HepG2 (cell line): ENCODE results near the gene PLSCR1. TPM values are rescaled to one million over a fixed set of nuclear protein-coding genes. Genes with fewer than 3 reads are reported as not detected.

Source experiments
- CAMTA2 ChIP-seq: sonication (generic); formaldehyde crosslinking; IDR thresholded peaks from 2 replicates; pipeline ENCODE4 v1.4.0; 2020; ENCODE audit warnings: mild to moderate bottlenecking, missing genetic modification reagents, borderline replicate concordance
- FOXO1 ChIP-seq: sonication (generic); formaldehyde crosslinking; IDR thresholded peaks from 2 replicates; pipeline ENCODE4 v1.4.0; 2020; ENCODE audit warnings: missing genetic modification reagents
- MYNN ChIP-seq: sonication (generic); formaldehyde crosslinking; IDR thresholded peaks from 2 replicates; pipeline ENCODE4 v1.4.0; 2020; ENCODE audit warnings: mild to moderate bottlenecking, low read depth, missing genetic modification reagents
- ZBTB1 ChIP-seq: sonication (generic); formaldehyde crosslinking; IDR thresholded peaks from 2 replicates; pipeline ENCODE4 v1.4.0; 2020; ENCODE audit warnings: missing genetic modification reagents, borderline replicate concordance
- ZFP37 ChIP-seq: sonication (generic); formaldehyde crosslinking; IDR thresholded peaks from 2 replicates; pipeline ENCODE4 v1.4.0; 2020; ENCODE audit warnings: missing genetic modification reagents, borderline replicate concordance
- ZFP41 ChIP-seq: sonication (generic); formaldehyde crosslinking; IDR thresholded peaks from 2 replicates; pipeline ENCODE4 v1.4.0; 2020; ENCODE audit warnings: mild to moderate bottlenecking, missing genetic modification reagents, borderline replicate concordance
- ZIK1 ChIP-seq: sonication (generic); formaldehyde crosslinking; IDR thresholded peaks from 2 replicates; pipeline ENCODE4 v1.5.0; 2020; ENCODE audit warnings: mild to moderate bottlenecking, low read depth, missing genetic modification reagents, borderline replicate concordance
- ZNF101 ChIP-seq: sonication (generic); formaldehyde crosslinking; IDR thresholded peaks from 2 replicates; pipeline ENCODE4 v1.4.0; 2020; ENCODE audit warnings: mild to moderate bottlenecking, low read depth, missing genetic modification reagents, borderline replicate concordance
- ZNF329 ChIP-seq: sonication (generic); formaldehyde crosslinking; IDR thresholded peaks from 2 replicates; pipeline ENCODE4 v1.9.0; 2021; ENCODE audit warnings: low read depth, mild to moderate bottlenecking, missing genetic modification reagents
- ZNF567 ChIP-seq: sonication (generic); formaldehyde crosslinking; IDR thresholded peaks from 2 replicates; pipeline ENCODE4 v1.8.1; 2023; ENCODE audit warnings: mild to moderate bottlenecking, missing genetic modification reagents, borderline replicate concordance
- ZNF768 ChIP-seq: sonication (generic); formaldehyde crosslinking; IDR thresholded peaks from 2 replicates; pipeline ENCODE4 v1.4.0; 2020; ENCODE audit warnings: missing genetic modification reagents
- polyA plus RNA-seq, 8 experiments: library from polyadenylated mRNA; depleted of rRNA in 3 of 8; stranded (reverse) in 7 of 8; unstranded in 1 of 8; fragments of >200 nt; fragmentation: Illumina TruSeq in 4 of 8; extraction: Trizol in 4 of 8; gene quantifications; 2 replicates each; pipeline versions ENCODE4 v1.2.1 to v1.2.3, GENCODE V29; 2011 to 2016; ENCODE audit warnings: low read depth in 4 of 8, missing spikeins in 1 of 8, mixed read lengths in 1 of 8; ENCODE audit not compliant: insufficient read depth in 1 of 8
- total RNA-seq, 5 experiments: library from RNA; depleted of rRNA; stranded (reverse); fragments of >200 nt; fragmentation: Illumina TruSeq; extraction: Trizol; gene quantifications; 2 replicates each; pipeline ENCODE4 v1.2.3, GENCODE V29; 2016; ENCODE audit warnings: low read depth in 1 of 5
- TF ChIP-seq, protein P1 (sequence below): sonication (generic); formaldehyde crosslinking; IDR thresholded peaks from 2 replicates; pipeline ENCODE4 v1.8.1; 2022; ENCODE audit warnings: low read depth, mild to moderate bottlenecking, missing genetic modification reagents
- TF ChIP-seq, protein P2 (sequence below): sonication (generic); formaldehyde crosslinking; IDR thresholded peaks from 2 replicates; pipeline ENCODE4 v1.8.0; 2022; ENCODE audit warnings: mild to moderate bottlenecking, missing genetic modification reagents, moderate library complexity

Gene PLSCR1
- total and polyA plus RNA-seq, 2 of the 13 experiments (the other 11 are each of a cell fraction or from before 2014, with no cell fraction given): 33.8 to 34.1 TPM

DNA sequence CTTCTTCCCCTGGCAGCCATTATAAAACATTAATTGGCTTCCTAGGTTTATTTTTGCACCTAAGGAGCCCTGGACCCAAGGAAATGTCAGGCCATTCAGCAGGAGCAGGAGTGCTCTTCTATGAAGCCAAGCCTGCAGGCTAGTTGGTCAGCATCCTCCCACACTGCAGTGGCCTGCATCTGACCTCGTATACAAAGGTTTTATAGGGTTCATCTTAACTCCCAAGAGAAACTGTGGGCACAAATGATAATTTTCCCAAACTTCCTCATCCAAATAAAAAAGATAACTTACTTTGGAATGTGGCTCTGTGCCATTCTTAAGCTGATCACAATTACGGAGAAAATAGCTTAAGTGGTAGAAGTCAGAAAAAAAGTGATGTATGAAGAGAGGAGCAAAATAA is 19.4 kb downstream of the PLSCR1 start (continued):
- TF ChIP-seq, protein P1, sequence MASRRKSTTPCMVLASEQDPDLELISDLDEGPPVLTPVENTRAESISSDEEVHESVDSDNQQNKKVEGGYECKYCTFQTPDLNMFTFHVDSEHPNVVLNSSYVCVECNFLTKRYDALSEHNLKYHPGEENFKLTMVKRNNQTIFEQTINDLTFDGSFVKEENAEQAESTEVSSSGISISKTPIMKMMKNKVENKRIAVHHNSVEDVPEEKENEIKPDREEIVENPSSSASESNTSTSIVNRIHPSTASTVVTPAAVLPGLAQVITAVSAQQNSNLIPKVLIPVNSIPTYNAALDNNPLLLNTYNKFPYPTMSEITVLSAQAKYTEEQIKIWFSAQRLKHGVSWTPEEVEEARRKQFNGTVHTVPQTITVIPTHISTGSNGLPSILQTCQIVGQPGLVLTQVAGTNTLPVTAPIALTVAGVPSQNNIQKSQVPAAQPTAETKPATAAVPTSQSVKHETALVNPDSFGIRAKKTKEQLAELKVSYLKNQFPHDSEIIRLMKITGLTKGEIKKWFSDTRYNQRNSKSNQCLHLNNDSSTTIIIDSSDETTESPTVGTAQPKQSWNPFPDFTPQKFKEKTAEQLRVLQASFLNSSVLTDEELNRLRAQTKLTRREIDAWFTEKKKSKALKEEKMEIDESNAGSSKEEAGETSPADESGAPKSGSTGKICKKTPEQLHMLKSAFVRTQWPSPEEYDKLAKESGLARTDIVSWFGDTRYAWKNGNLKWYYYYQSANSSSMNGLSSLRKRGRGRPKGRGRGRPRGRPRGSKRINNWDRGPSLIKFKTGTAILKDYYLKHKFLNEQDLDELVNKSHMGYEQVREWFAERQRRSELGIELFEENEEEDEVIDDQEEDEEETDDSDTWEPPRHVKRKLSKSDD (CRISPR knock-in tag): no peak
- TF ChIP-seq ZIK1 (CRISPR knock-in tag): no peak
- TF ChIP-seq ZFP37 (CRISPR knock-in tag): no peak
- no peak for TF ChIP-seq ZNF567 (CRISPR knock-in tag)
- no peak for TF ChIP-seq MYNN
- TF ChIP-seq ZNF768 (CRISPR knock-in tag): no peak
- no peak for TF ChIP-seq ZFP41
- no peak for TF ChIP-seq FOXO1 (CRISPR knock-in tag)
- TF ChIP-seq ZNF329 (CRISPR knock-in tag): no peak
- no peak for TF ChIP-seq ZNF101 (CRISPR knock-in tag)
- TF ChIP-seq, protein P2, sequence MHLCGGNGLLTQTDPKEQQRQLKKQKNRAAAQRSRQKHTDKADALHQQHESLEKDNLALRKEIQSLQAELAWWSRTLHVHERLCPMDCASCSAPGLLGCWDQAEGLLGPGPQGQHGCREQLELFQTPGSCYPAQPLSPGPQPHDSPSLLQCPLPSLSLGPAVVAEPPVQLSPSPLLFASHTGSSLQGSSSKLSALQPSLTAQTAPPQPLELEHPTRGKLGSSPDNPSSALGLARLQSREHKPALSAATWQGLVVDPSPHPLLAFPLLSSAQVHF (CRISPR knock-in tag): no peak
- no peak for TF ChIP-seq ZBTB1
- TF ChIP-seq CAMTA2 (CRISPR knock-in tag): no peak
